KG1 (cell line): ENCODE measurements around the gene ANO8.
"Not testable (repeated sequence)": the region's sequence is repeated elsewhere in the genome, so short reads cannot be mapped to it uniquely, and the experiment has no call there.

ENCODE experiments used
- DNase-seq: peaks from one replicate; lab custom pipeline; 2025; lab: John Stamatoyannopoulos, UW

Gene ANO8

GRCh38 chr19:17334414-17335409 is at the start of gene ANO8:
ANO8 (minus strand) TSS chr19:17334855; CDS start chr19:17334670, 185 bp downstream.
- DNase-seq: peak; percentile 89

- DNase-seq: no peak
Observed at GRCh38 chr19:17380426-17381138, 45.9 kb upstream of the ANO8 start.

- no peak for DNase-seq
Observed at GRCh38 chr19:17379221-17379631, 44.6 kb upstream of the ANO8 start.

GRCh38 chr19:17378271-17378670 is 43.6 kb upstream of the ANO8 start:
- no peak for DNase-seq

GRCh38 chr19:17376935-17377600 is 42.4 kb upstream of the ANO8 start, which contains the start of gene PLVAP:
PLVAP (minus strand) TSS chr19:17377342; CDS start chr19:17377288, 54 bp downstream.
- DNase-seq: no peak

- no peak for DNase-seq
Observed at GRCh38 chr19:17370026-17370587, 35.5 kb upstream of the ANO8 start.

- no peak for DNase-seq
Observed at GRCh38 chr19:17365361-17365760, 30.7 kb upstream of the ANO8 start.

GRCh38 chr19:17363852-17364605 is 29.4 kb upstream of the ANO8 start:
- DNase-seq: not testable (repeated sequence)

- DNase-seq: no peak
Observed at GRCh38 chr19:17359905-17360800, 25.5 kb upstream of the ANO8 start.

GRCh38 chr19:17358395-17358794 is 23.7 kb upstream of the ANO8 start:
- no peak for DNase-seq

- DNase-seq: no peak
Observed at GRCh38 chr19:17357724-17358123, 23.1 kb upstream of the ANO8 start.

- no peak for DNase-seq
Observed at GRCh38 chr19:17357078-17357666, 22.5 kb upstream of the ANO8 start.

GRCh38 chr19:17353386-17353785 is 18.7 kb upstream of the ANO8 start:
- no peak for DNase-seq

- DNase-seq: no peak
Observed at GRCh38 chr19:17352608-17353280, 18.1 kb upstream of the ANO8 start.

- no peak for DNase-seq
Observed at GRCh38 chr19:17351815-17352435, 17.3 kb upstream of the ANO8 start.

GRCh38 chr19:17348700-17349099 is 14.0 kb upstream of the ANO8 start:
- DNase-seq: no peak

GRCh38 chr19:17347877-17348276 is 13.2 kb upstream of the ANO8 start:
- no peak for DNase-seq

GRCh38 chr19:17347361-17347760 is 12.7 kb upstream of the ANO8 start:
- no peak for DNase-seq
